Tibial nerve (tissue), 4 donors: ENCODE data around the gene SDK1. TPM values are rescaled to one million over a fixed set of nuclear protein-coding genes. Genes with fewer than 3 reads are reported as not detected.

Source experiments
- DNase-seq, 2 donors: peaks; one replicate each; pipeline ENCODE4 v3.0.0-alpha.2; 2019; ENCODE audit warnings: low spot score in 2 of 2
- H3K27ac ChIP-seq, 4 donors: fragments of 200-600 bp; sonication (generic) in 3 of 4; one replicate each; pipeline ENCODE4 v1.5.1; 2017 to 2019; ENCODE audit warnings: mild to moderate bottlenecking in 1 of 4
- H3K27me3 ChIP-seq, 2 donors: fragments of 200-600 bp; sonication (generic) in 1 of 2; one replicate each; pipeline versions ENCODE4 v1.5.1 to v1.6.0; 2017 to 2019
- H3K36me3 ChIP-seq, 3 donors: fragments of 200-600 bp; sonication (generic); one replicate each; pipeline ENCODE4 v1.5.1; 2018 to 2019
- H3K4me1 ChIP-seq, 4 donors: fragments of 200-600 bp; sonication (generic) in 3 of 4; one replicate each; pipeline ENCODE4 v1.5.1; 2017 to 2019
- H3K4me3 ChIP-seq, 4 donors: fragments of 200-600 bp; sonication (generic) in 3 of 4; one replicate each; pipeline ENCODE4 v1.5.1; 2017 to 2019; ENCODE audit warnings: mild to moderate bottlenecking in 1 of 4, moderate library complexity in 1 of 4
- H3K9me3 ChIP-seq, 4 donors: fragments of 200-600 bp; sonication (generic) in 3 of 4; one replicate each; pipeline ENCODE4 v1.5.1; 2017 to 2019
- CTCF ChIP-seq, 5 experiments: fragments of 200-600 bp in 3 of 5; fragments of 450-650 bp in 2 of 5; sonication (generic) in 3 of 5; IDR thresholded peaks; one replicate each; pipeline ENCODE4 v1.5.1; 2016 to 2019; ENCODE audit warnings: antibody characterized with exemption in 5 of 5, mild to moderate bottlenecking in 3 of 5, moderate library complexity in 2 of 5
- EP300 ChIP-seq, 2 donors: sonication (generic); formaldehyde crosslinking; IDR thresholded peaks; one replicate each; pipeline ENCODE4 v1.6.1; 2017; ENCODE audit warnings: antibody characterized with exemption in 2 of 2, mild to moderate bottlenecking in 1 of 2
- POLR2A ChIP-seq, 2 donors: fragments of 450-650 bp; IDR thresholded peaks; one replicate each; pipeline ENCODE4 v1.6.1; 2017; ENCODE audit warnings: antibody characterized with exemption in 2 of 2, mild to moderate bottlenecking in 2 of 2, moderate library complexity in 2 of 2
- WGBS, 2 donors: methylation state at CpG; one replicate each; pipeline ENCODE4 v1.1.5; 2018; 5-methylcytosine and 5-hydroxymethylcytosine counted together
- total RNA-seq, 4 donors: library from RNA; depleted of rRNA; stranded (reverse); fragments of >200 nt; gene quantifications; one replicate each; pipeline ENCODE4 v1.1.0, GENCODE V29; 2016

Gene SDK1
- total RNA-seq, 4 donors from 2014 or later: 8.2 to 16.2 (median 12.9) TPM

GRCh38 chr7:4022265-4022664 lies 721.2 kb downstream of the SDK1 start:
- Histone ChIP-seq H3K27ac (no peak overlapping the region), H3K4me1 (no peaks in the 10 kb centered on the region), H3K36me3 (peaks cover 0 to 21% (median 0%) of the 10 kb centered on the region in 3 donors), H3K4me3 (no peak overlapping the region), H3K27me3 (no peaks in the 10 kb centered on the region), H3K9me3 (peaks cover 0 to 28% (median 2%) of the 10 kb centered on the region in 4 donors)
- DNase-seq: no peak
- TF ChIP-seq POLR2A (IDR thresholded peaks at IDR 0.05) (no peak), EP300 (IDR thresholded peaks at IDR 0.05) (no peak)
- 64 to 83% methylated on average over 7 of the region's 7 CpGs for WGBS, 2 donors

GRCh38 chr7:4023502-4023901 lies 722.5 kb downstream of the SDK1 start:
- Histone ChIP-seq H3K27ac (no peak overlapping the region), H3K27me3 (no peaks in the 10 kb centered on the region), H3K4me3 (no peak overlapping the region), H3K4me1 (no peaks in the 10 kb centered on the region), H3K9me3 (peaks cover 0 to 27% (median 2%) of the 10 kb centered on the region in 4 donors), H3K36me3 (peaks cover 0 to 21% (median 0%) of the 10 kb centered on the region in 3 donors)
- 88 to 92% methylated on average over 10 of the region's 10 CpGs for WGBS, 2 donors
- TF ChIP-seq POLR2A (IDR thresholded peaks at IDR 0.05) (no peak), CTCF (IDR thresholded peaks at IDR 0.05) (no peak), EP300 (IDR thresholded peaks at IDR 0.05) (no peak)
- DNase-seq: no peak

GRCh38 chr7:4024133-4024532 lies 723.1 kb downstream of the SDK1 start:
- Histone ChIP-seq H3K27me3 (no peaks in the 10 kb centered on the region), H3K4me1 (no peaks in the 10 kb centered on the region), H3K27ac (no peak overlapping the region), H3K9me3 (peaks cover 0 to 21% (median 0%) of the 10 kb centered on the region in 4 donors), H3K36me3 (peaks cover 0 to 20% (median 0%) of the 10 kb centered on the region in 3 donors), H3K4me3 (no peak overlapping the region)
- DNase-seq: no peak
- WGBS, 2 donors: 38 to 41% methylated on average over 1 of the region's 1 CpG
- TF ChIP-seq CTCF (IDR thresholded peaks at IDR 0.05): no peak
- no peak for TF ChIP-seq POLR2A (IDR thresholded peaks at IDR 0.05)
- TF ChIP-seq EP300 (IDR thresholded peaks at IDR 0.05): no peak

- DNase-seq: no peak
- Histone ChIP-seq H3K4me1 (no peaks in the 10 kb centered on the region), H3K36me3 (peaks cover 0 to 13% (median 0%) of the 10 kb centered on the region in 3 donors), H3K9me3 (peaks cover 0 to 15% (median 0%) of the 10 kb centered on the region in 4 donors), H3K27ac (peak overlapping the region in 2 of 4 donors; percentile 24 to 50), H3K4me3 (no peak overlapping the region), H3K27me3 (no peaks in the 10 kb centered on the region)
- TF ChIP-seq EP300 (IDR thresholded peaks at IDR 0.05) (no peak), POLR2A (IDR thresholded peaks at IDR 0.05) (no peak), CTCF (IDR thresholded peaks at IDR 0.05) (no peak)
- WGBS, 2 donors: 62 to 68% methylated on average over 7 of the region's 7 CpGs
Measured at GRCh38 chr7:4024806-4025205, 723.8 kb downstream of the SDK1 start.

GRCh38 chr7:4025210-4025609 lies 724.2 kb downstream of the SDK1 start:
- H3K4me1 ChIP-seq: no peaks in the 10 kb centered on the region
- TF ChIP-seq EP300 (IDR thresholded peaks at IDR 0.05) (no peak), POLR2A (IDR thresholded peaks at IDR 0.05) (no peak), CTCF (IDR thresholded peaks at IDR 0.05) (no peak)
- no peaks in the 10 kb centered on the region for H3K27me3 ChIP-seq
- DNase-seq: no peak
- H3K27ac ChIP-seq: peak overlapping the region in 2 of 4 donors; percentile 24 to 50
- WGBS, 2 donors: 84 to 92% methylated on average over 12 of the region's 12 CpGs
- peaks cover 0 to 11% (median 0%) of the 10 kb centered on the region in 4 donors for H3K9me3 ChIP-seq
- no peak overlapping the region for H3K4me3 ChIP-seq
- H3K36me3 ChIP-seq: peaks cover 0 to 9% (median 0%) of the 10 kb centered on the region in 3 donors
